ENCODE measurements around the gene FAM83B. TPM values are rescaled to one million over a fixed set of nuclear protein-coding genes. Genes with fewer than 3 reads are reported as not detected.
"Not testable (repeated sequence)": the region's sequence is repeated elsewhere in the genome, so short reads cannot be mapped to it uniquely, and the experiment has no call there.

The FAM83B gene
- total RNA-seq, 1 donor from 2014 or later = 11.3 TPM

- Mint-ChIP-seq H3K9me3 (no peaks in the 10 kb centered on the region), H3K36me3 (no peaks in the 10 kb centered on the region)
- no peak for DNase-seq (ENCODE audit: extremely low spot score, unreplicated experiment)
These were observed 32.1 kb downstream of the FAM83B start for GRCh38 chr6:54878718-54879117.

GRCh38 chr6:54879188-54879985 lies 32.8 kb downstream of the FAM83B start:
- no peaks in the 10 kb centered on the region for H3K4me1 Mint-ChIP-seq (ENCODE audit: unreplicated experiment)

More at GRCh38 chr6:54878718-54879117, 32.1 kb downstream of the FAM83B start:
- Mint-ChIP-seq H3K4me1 (ENCODE audit: unreplicated experiment) (no peaks in the 10 kb centered on the region), H3K27ac (no peak overlapping the region), H3K4me3 (no peak overlapping the region), H3K27me3 (no peaks in the 10 kb centered on the region)
- TF ChIP-seq CTCF (conservative IDR thresholded peaks at IDR 0.05) = peak; percentile 21

GRCh38 chr6:54881067-54881730 lies 34.6 kb downstream of the FAM83B start:
- no peak for DNase-seq (ENCODE audit: extremely low spot score, unreplicated experiment)
- no peaks in the 10 kb centered on the region for H3K36me3 Mint-ChIP-seq
- no peaks in the 10 kb centered on the region for H3K27me3 Mint-ChIP-seq
- H3K9me3 Mint-ChIP-seq = no peaks in the 10 kb centered on the region
- no peak overlapping the region for H3K4me3 Mint-ChIP-seq
- H3K4me1 Mint-ChIP-seq (ENCODE audit: unreplicated experiment) = no peaks in the 10 kb centered on the region
- no peak overlapping the region for H3K27ac Mint-ChIP-seq
- TF ChIP-seq CTCF (conservative IDR thresholded peaks at IDR 0.05) = no peak

More at GRCh38 chr6:54879188-54879985, 32.8 kb downstream of the FAM83B start:
- no peak for TF ChIP-seq CTCF (conservative IDR thresholded peaks at IDR 0.05)
- Mint-ChIP-seq H3K27me3 (no peaks in the 10 kb centered on the region), H3K36me3 (no peaks in the 10 kb centered on the region), H3K9me3 (no peaks in the 10 kb centered on the region), H3K4me3 (no peak overlapping the region), H3K27ac (no peak overlapping the region)
- no peak for DNase-seq (ENCODE audit: extremely low spot score, unreplicated experiment)

- H3K9me3 Mint-ChIP-seq; H3K27me3 Mint-ChIP-seq; H3K36me3 Mint-ChIP-seq; H3K4me1 Mint-ChIP-seq (ENCODE audit: unreplicated experiment); H3K27ac Mint-ChIP-seq; H3K4me3 Mint-ChIP-seq; DNase-seq (ENCODE audit: extremely low spot score, unreplicated experiment): not testable (repeated sequence)
These were observed 35.3 kb downstream of the FAM83B start for GRCh38 chr6:54881891-54882290.

GRCh38 chr6:54886932-54887584 lies 40.5 kb downstream of the FAM83B start:
- no peak for TF ChIP-seq CTCF (conservative IDR thresholded peaks at IDR 0.05)
- DNase-seq (ENCODE audit: extremely low spot score, unreplicated experiment) = no peak
- H3K4me3 Mint-ChIP-seq = no peak overlapping the region
- no peak overlapping the region for H3K27ac Mint-ChIP-seq
- no peaks in the 10 kb centered on the region for H3K4me1 Mint-ChIP-seq (ENCODE audit: unreplicated experiment)
- H3K9me3 Mint-ChIP-seq = no peaks in the 10 kb centered on the region
- no peaks in the 10 kb centered on the region for H3K27me3 Mint-ChIP-seq
- H3K36me3 Mint-ChIP-seq = no peaks in the 10 kb centered on the region

GRCh38 chr6:54891536-54891935 lies 45.0 kb downstream of the FAM83B start:
- H3K27me3 Mint-ChIP-seq = no peaks in the 10 kb centered on the region
- DNase-seq (ENCODE audit: extremely low spot score, unreplicated experiment) = no peak
- H3K27ac Mint-ChIP-seq = no peak overlapping the region
- no peaks in the 10 kb centered on the region for H3K9me3 Mint-ChIP-seq
- no peaks in the 10 kb centered on the region for H3K4me1 Mint-ChIP-seq (ENCODE audit: unreplicated experiment)
- TF ChIP-seq CTCF (conservative IDR thresholded peaks at IDR 0.05) = no peak
- H3K36me3 Mint-ChIP-seq = no peaks in the 10 kb centered on the region
- H3K4me3 Mint-ChIP-seq = no peak overlapping the region
